Ishikawa (cell line): ENCODE measurements around the gene EIF2S1.

Experiments
- CEBPB ChIP-seq: IDR thresholded peaks from 2 replicates; pipeline ENCODE4 v1.6.1; 2012
- CREB1 ChIP-seq: IDR thresholded peaks from 2 replicates; pipeline ENCODE4 v1.6.1; 2012; ENCODE audit warnings: low read depth
- EGR1 ChIP-seq: IDR thresholded peaks from 2 replicates; pipeline ENCODE4 v1.6.1; 2012
- EP300 ChIP-seq: IDR thresholded peaks from 2 replicates; pipeline ENCODE4 v1.6.1; 2012; ENCODE audit warnings: borderline replicate concordance
- FOXM1 ChIP-seq: IDR thresholded peaks from 2 replicates; pipeline ENCODE4 v1.6.1; 2012; ENCODE audit warnings: low read depth, borderline replicate concordance
- NFIC ChIP-seq: IDR thresholded peaks from 2 replicates; pipeline ENCODE4 v1.6.1; 2012
- RAD21 ChIP-seq: IDR thresholded peaks from 2 replicates; pipeline ENCODE4 v1.6.1; 2012; ENCODE audit warnings: low read depth
- TAF1 ChIP-seq: IDR thresholded peaks from 2 replicates; pipeline ENCODE4 v1.6.1; 2012; ENCODE audit warnings: low read depth, mild to moderate bottlenecking
- TCF12 ChIP-seq: IDR thresholded peaks from 2 replicates; pipeline ENCODE4 v1.6.1; 2012; ENCODE audit warnings: low read depth
- TEAD4 ChIP-seq: IDR thresholded peaks from 2 replicates; pipeline ENCODE4 v1.6.1; 2012
- YY1 ChIP-seq: IDR thresholded peaks from 2 replicates; pipeline ENCODE4 v1.6.1; 2012; ENCODE audit warnings: low read depth
- ZBTB7A ChIP-seq: IDR thresholded peaks from 2 replicates; pipeline ENCODE4 v1.6.1; 2012; ENCODE audit warnings: low read depth
- TF ChIP-seq, protein P1 (sequence below): IDR thresholded peaks from 2 replicates; pipeline ENCODE4 v1.6.1; 2012
- TF ChIP-seq, protein P2 (sequence below): IDR thresholded peaks from 2 replicates; pipeline ENCODE4 v1.6.1; 2012
- TF ChIP-seq, protein P3 (sequence below): IDR thresholded peaks from 2 replicates; pipeline ENCODE4 v1.6.1; 2012; ENCODE audit warnings: low read depth, mild to moderate bottlenecking

EIF2S1 gene

DNA sequence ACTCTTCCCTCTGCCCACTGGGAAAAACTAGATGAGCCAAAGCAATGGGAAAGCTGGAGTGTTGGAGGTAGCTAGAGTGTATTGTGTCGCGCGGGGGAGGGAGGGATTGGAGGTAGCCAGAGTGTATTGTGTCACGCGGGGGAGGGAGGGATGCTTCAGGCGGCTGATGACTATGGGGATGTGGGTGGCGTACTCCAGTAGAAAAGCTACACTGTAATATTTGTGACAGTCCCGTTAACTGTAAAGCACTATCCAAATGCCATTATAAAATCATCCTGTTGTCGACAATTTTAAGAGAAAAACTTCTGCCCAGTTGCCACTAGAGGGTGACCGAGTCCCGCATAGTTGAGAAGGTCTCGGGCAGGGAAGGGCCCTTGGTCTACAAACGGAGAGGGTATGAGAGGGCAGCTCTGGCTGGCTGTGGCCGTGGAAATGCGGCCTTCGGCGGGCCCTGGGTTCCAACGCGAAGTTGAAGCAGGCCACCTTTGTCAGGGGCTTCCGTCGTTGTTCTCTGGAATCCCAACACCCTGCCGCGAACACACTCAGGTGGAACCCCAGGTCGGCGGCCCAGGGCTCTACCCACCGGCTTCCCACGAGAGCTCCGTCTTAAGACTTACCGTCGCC is 67.0 kb downstream of the EIF2S1 start:
- peak; percentile 97 for TF ChIP-seq RAD21
- TF ChIP-seq CREB1: no peak
- no peak for TF ChIP-seq NFIC
- no peak for TF ChIP-seq TAF1
- TF ChIP-seq, protein P1, sequence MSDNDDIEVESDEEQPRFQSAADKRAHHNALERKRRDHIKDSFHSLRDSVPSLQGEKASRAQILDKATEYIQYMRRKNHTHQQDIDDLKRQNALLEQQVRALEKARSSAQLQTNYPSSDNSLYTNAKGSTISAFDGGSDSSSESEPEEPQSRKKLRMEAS: no peak

DNA sequence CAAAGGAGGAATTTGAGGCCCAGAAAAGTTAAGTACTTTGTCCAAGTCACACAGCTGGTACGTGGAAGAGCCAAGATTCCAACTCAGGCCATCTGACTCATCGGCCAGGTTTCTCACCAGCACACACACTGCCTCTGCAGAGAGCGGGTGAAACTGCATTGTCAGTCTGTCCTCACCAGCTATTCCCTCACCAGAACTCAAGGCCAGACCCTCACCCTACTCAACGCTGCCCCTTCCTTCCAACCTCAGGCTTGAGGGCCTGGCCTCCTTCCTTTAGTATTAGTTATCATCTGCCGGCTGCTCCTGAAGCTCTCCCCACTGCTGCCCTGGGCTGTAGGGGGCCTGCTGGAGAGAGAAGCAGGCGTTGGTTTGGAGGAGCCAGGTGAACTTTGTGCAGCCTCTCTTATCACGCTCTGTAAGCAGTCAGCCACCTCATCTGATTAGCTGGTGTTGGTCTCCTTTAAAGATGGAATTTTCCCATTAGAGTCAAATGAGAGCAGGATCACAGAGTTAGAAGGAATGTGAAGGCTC is 68.4 kb downstream of the EIF2S1 start:
- TF ChIP-seq TCF12 (no peak), CEBPB (no peak), EGR1 (no peak), FOXM1 (no peak), ZBTB7A (no peak), YY1 (no peak), TEAD4 (no peak), RAD21 (no peak)
- TF ChIP-seq, protein P1: no peak
- TF ChIP-seq, protein P2, sequence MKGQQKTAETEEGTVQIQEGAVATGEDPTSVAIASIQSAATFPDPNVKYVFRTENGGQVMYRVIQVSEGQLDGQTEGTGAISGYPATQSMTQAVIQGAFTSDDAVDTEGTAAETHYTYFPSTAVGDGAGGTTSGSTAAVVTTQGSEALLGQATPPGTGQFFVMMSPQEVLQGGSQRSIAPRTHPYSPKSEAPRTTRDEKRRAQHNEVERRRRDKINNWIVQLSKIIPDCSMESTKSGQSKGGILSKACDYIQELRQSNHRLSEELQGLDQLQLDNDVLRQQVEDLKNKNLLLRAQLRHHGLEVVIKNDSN: no peak
- TF ChIP-seq, protein P3, sequence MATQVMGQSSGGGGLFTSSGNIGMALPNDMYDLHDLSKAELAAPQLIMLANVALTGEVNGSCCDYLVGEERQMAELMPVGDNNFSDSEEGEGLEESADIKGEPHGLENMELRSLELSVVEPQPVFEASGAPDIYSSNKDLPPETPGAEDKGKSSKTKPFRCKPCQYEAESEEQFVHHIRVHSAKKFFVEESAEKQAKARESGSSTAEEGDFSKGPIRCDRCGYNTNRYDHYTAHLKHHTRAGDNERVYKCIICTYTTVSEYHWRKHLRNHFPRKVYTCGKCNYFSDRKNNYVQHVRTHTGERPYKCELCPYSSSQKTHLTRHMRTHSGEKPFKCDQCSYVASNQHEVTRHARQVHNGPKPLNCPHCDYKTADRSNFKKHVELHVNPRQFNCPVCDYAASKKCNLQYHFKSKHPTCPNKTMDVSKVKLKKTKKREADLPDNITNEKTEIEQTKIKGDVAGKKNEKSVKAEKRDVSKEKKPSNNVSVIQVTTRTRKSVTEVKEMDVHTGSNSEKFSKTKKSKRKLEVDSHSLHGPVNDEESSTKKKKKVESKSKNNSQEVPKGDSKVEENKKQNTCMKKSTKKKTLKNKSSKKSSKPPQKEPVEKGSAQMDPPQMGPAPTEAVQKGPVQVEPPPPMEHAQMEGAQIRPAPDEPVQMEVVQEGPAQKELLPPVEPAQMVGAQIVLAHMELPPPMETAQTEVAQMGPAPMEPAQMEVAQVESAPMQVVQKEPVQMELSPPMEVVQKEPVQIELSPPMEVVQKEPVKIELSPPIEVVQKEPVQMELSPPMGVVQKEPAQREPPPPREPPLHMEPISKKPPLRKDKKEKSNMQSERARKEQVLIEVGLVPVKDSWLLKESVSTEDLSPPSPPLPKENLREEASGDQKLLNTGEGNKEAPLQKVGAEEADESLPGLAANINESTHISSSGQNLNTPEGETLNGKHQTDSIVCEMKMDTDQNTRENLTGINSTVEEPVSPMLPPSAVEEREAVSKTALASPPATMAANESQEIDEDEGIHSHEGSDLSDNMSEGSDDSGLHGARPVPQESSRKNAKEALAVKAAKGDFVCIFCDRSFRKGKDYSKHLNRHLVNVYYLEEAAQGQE: no peak

DNA sequence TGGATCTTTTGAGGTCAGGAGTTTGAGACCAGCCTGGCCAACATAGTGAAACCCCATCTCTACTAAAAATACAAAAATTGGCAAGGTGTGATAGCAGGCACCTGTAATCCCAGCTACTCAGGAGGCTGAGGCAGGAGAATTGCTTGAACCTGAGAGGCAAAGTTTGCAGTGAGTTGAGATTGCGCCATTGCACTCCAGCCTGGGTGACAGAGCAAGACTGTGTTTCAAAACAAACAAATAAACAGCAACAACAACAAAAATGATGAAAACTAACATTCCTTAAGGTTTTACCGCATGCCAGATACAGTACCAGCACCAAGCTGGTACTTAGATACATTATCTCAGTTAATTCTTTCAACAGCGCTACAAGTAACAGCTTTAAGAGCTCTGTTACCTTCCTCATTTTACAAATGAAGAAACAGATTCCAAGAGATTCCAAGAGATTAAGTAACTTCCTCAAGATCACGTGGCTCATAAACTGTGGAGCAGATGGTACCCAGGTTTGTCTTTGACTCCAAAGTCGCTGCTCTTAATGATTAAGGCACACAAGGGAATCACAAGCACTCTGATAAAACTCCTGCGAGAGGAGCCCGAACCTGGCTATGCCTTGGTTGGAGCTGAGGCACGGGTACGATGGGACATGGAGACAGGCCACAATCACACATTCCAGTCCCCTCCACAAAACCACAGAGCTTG is 69.5 kb downstream of the EIF2S1 start:
- TF ChIP-seq, protein P2: no peak
- TF ChIP-seq TAF1 (no peak), FOXM1 (no peak), EP300 (no peak)

DNA sequence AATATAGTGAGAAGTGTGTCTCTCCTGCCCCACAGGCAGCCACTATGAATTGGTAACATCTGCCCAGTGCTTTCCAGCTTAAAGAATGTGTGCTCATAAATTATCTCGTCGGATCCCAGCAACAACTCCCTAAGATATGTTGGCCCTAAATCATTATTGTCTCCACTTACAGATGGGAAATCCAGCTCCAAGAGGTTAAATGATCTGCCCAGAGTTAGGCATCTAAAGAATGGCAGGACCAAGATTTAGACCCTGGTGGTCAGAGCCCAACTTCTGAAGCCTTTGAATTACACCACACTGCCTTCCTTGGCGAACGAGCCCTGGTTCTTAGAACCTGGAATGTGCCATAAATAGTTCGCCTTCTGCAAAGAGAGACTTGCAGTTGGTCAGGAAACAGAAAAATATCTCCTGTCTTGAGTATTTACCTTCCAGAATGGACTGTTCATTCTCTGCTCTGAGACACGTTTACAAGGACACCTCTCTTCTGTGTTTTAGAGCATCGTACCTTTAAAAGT is 72.0 kb downstream of the EIF2S1 start:
- TF ChIP-seq, protein P2: no peak
- no peak for TF ChIP-seq TAF1

DNA sequence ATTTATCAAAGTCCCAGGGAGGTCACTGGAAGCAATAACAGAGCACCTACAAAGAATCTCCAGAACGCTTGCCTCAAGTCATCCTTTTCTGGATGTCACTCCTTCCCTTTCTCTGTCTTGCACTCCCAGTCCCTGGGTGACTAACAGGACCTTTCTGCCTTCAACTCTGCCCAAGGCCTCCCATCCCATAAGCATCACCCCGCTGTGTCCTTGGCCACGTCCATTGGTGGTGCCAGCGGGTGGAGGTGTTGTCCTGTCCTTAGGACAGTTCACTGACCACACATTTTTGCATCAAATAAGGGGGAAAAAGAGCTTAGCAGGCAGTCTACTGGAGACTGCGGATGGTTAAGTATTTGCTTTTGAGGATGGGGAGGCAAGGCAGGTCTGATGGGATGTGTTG is 75.5 kb downstream of the EIF2S1 start:
- TF ChIP-seq, protein P1: no peak
- no peak for TF ChIP-seq NFIC
- TF ChIP-seq, protein P2: no peak
- TF ChIP-seq TAF1: no peak
- TF ChIP-seq TEAD4: no peak
- TF ChIP-seq, protein P3: no peak
- TF ChIP-seq CREB1: no peak
- no peak for TF ChIP-seq ZBTB7A
- TF ChIP-seq EGR1: no peak
- TF ChIP-seq FOXM1: no peak
